ENCODE data around the gene AKR7A2.
"Not testable (repeated sequence)": the region's sequence is repeated elsewhere in the genome, so short reads cannot be mapped to it uniquely, and the experiment has no call there.

Gene AKR7A2

GRCh38 chr1:19256301-19256700, 55.6 kb downstream of the AKR7A2 start:
- DNase-seq, result not testable (repeated sequence)

- no peak for DNase-seq
These were observed 56.7 kb downstream of the AKR7A2 start for GRCh38 chr1:19255288-19255687.

GRCh38 chr1:19254416-19254815, 57.5 kb downstream of the AKR7A2 start:
- DNase-seq, result no peak
